RKO (cell line): ENCODE data around the gene ZNF687.

ENCODE experiments used
- DNase-seq: peaks from one replicate; pipeline ENCODE4 v3.0.0-alpha.2; 2016; ENCODE audit warnings: low spot score

Gene ZNF687

DNA sequence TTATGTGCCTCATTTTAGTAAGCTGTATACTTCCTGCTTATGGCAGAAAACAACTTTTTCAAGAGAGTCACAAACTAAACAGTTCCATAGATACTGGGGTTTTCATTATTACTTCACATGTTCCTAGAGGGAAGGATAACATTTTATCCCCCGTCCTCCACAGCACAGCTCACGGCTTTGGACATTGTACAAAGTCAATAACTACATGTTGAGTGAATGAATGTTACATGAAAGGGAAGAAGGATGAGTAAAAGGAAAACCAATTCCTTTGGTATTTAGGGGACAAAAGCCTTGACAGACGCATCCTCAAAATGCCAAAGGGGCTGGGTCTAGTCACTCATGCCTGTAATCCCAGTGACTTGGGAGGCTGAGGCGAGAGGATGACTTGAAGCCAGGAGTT is 30.3 kb downstream of the ZNF687 start:
- no peak for DNase-seq

DNA sequence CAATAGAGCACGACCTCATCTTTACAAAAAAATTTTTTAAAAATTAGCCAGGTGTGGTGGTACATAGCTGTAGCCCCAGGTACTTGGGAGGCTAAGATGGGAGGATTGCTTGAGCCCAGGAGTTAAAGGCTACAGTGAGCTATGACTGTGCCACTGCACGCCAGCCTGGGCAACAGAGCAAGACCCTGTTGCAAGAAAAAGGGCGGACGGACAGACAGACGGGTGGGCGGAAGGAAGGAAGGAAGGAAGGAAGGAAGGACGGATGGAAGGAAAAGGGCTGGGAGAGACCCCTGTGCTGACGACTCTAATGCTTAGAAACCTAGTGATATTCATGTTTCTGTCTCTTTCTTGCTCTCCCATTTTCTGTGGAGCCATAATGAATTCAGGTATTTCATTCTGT is 30.7 kb downstream of the ZNF687 start:
- DNase-seq, result no peak

DNA sequence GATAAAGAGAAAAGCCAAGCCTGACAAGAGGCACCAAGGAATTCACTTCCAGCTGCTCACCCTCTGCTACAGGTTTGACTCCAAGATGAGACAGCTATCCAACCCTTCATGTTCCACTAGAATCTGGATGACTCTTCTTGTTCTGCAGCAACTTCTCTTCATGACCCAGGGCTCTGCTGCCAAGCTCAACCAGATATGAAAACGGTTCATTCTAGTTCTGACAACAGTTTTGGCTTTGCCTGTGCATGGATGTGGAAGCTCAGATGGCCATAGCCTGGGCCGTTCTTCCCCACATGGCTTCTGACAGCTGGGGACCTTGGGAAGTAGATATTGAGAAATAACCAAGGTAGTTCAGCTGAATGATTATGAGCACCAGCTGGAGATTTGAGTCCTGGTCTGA is 31.4 kb downstream of the ZNF687 start:
- no peak for DNase-seq

DNA sequence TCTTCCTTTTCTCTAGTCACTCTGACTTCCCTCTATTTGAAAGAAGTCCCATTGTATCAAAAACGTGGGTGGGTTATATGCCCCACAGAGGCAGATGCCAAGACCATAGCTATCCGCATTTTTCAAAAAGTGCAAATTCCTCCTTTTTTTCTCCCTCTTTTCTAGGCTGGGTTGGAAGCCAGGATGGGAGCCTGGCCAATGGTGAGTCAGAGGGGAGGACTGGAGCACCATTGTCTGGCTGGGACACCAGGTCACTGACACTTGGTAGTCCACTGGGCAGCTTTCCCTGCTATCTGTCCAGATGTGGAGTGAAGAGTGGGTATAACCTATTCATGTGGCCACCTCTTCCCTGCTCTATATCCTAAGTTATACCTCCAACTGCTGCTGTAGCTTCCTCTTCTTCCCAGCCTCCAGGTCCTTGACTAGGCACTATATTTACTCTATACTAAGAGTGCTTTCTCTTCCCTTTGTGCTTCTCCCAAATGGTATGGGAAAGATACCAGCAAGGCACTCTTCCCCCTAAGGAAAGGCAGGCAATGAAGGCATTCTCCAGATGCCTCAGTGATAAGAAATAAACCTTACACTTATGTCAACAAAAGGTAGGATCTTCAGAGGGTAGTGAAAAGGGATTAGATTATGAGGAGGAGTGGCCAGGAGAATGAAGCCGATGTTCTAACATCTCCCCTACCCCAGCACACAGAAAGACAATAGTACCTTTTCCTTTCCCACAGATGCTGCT is 32.2 kb downstream of the ZNF687 start:
- no peak for DNase-seq

DNA sequence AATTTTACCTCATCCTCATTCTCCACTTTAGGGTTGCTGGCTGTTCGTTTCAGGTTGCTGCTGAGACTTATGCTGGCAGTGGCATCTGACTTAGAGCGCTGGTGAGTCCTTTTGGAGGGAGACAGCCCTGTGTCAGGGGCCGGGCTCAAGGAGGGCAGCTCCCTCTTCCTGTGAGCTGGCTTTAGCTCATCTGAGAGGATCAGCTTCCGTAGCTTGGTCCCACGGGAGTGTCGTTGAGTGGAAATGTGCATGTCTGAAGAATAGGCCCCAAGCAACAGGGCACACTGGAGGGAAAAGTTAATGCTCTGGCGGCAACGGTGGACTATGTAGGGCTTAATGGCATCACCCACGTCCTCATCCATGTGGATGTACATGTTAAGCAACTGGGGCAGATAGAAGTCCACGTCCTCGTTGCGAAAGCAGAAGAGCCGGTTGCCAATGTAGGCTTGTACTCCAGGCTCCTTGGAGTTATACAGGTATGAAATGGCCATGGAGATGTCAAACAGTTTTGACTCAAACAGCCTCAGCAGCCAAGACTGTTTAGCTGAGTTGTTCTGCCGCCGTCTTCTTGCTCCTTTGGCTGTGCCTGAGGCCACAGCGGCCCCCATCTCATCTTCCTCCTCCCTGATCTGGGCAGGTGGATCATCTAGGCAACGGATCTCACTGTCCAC is 33.6 kb downstream of the ZNF687 start:
- DNase-seq, result no peak

DNA sequence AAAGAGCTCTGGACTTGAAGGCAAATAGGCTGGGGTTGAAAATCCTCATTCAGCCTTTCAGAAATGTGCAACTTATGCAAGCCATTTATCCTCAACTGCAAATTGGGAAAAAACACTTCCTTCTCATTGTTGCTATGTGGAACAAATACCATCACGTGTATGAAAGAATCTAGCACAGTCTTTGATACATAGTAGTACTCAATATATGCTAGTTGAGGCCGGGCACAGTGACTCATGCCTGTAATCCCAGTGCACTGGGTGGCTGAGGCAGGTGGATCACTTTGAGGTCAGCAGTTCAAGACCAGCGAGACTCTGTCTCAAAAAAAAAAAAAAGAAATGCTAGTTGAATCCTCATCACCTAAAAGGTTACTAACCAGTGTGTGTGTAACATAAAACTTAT is 36.9 kb downstream of the ZNF687 start:
- DNase-seq, result no peak

DNA sequence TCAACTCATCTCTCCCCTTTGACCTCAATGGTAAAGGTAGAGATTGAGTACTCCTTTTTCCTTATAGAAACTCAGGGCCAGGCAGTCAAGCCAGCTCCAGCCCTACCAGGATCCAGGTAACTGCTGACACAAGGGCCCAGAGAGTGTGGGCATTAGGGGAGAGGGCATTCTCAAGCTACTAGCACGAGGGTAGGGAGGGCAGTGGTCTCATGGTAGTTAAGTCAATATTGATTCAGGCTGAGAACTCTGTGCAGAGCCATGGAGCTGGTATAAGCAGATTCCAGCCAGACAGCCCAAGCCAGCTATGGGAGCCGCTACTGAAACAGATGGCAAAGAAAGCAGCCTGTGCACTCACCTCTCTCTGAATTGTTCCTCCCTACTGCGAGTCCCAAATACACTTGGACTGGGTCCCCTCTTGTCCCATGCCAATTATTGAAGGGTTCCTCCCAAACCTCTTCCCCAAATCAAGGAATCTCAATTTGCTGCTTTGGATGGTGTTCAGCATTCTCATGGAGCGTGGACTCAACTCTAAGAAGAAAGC is 42.4 kb downstream of the ZNF687 start:
- DNase-seq, result no peak

DNA sequence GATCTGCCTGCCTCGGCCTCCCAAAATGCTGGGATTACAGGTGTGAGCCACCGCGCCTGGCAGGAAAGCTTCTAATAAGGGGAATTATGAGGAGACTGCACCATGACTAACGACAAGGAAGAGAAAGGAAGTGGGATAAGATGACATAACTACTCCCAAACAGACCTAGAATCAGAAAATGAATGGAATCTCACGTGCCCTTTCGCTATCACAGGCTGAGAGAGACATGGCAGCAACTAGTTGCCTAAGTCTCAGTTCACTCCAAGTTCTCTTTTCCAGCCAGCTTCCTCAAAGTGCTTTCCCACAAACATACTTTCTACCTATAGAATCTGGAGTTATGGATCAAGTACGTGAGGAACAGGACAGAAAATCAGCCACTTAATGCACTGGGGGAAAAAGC is 43.1 kb downstream of the ZNF687 start:
- DNase-seq, result no peak

DNA sequence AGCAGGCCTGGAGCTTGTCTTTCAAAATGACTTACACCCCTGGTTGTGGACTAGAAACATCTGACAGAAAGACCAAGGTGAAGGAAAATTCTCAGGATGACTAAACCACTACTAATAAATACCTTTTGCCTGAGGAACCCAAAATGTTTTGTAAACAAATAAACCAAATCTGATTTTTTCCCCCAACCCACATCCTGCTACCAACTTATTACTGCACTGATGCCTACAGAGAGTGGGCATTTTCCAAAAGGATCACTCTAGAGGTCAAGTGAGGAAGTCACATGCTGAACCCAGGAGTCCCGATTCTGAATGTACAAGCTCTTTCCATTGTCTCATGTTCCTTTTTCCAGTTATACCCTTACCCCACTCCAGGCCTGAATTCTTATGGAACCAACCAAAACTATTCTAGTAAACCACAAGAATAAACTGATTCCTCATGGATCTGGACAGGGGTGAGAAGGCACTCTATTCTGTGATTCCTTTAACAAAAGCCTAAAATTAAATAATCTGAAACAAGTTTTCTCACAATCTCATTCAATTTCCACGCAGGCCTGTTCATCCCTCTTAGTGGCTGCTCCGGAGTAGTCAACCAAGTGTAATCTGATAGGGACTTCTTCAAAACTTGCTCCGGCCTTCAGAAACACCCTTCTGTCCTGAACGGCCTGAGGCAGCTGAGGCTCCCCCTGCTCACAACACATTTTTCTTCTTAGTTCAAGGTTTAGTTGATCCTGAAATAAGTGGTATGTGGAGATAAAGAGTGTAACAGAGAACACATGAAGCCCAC is 43.7 kb downstream of the ZNF687 start:
- peak; percentile 61 for DNase-seq

DNA sequence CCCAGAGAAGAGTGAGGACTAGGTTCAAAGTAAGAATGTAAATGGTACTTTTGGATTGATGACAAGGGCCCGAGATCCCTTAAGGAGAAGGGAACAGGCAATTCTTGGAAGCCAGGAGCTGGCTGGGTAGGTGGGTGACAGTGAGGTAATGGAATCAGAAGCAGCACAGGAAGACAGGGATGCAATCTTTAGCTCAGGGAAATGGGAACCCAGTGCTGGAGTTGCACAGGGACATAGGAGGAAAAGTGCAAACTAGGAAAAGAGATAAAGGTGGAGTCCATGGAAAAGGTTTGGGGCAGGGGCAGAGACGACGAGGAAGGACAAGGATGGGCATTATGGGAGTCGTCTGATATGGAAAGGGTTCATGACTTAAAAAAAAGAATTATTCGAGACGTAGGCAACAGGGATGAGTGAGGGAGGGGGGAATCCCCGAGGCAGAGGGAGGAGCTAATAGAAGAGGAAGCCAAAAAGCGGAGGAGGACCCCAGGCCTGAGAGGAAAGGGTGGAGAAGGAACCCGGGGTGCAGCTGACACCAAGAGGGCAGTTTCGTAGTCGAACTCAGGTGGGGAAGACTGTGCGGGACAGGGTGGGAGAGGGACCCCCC is 44.6 kb downstream of the ZNF687 start:
- peak; percentile 66 for DNase-seq

DNA sequence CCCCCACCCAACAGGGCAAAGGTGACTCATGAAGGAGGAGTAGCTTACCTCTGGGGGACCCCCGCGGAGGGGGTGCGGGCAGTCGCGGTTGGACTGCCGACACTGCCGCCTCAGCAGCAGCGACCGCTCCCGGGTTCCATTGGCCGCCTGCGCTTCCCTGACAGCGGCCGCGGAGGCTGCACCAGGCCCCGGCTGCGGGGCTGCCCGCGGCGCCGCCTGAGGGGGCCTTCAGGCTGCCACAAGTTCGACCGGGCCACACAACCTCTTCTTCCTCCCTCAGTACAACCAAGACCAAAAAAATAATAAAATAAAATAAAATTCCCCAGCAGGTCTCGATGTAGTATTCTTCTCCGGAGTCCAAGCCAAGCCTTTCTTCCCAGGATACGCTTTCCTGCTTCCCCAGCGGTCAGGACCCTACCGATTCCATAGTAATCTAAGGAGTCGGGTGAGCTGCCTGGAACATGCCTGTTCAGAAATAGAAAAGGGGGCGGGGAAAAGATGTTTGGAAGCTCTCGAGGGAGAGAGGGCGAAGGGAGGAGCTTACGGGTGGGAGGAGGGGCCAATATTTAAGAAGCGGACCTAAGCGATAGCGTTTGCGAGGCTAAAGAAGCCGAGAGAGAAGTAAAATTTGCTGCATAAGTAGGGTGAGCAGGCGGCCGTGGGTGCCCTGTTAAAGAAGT is 45.3 kb downstream of the ZNF687 start, which contains the start of gene PI4KB:
TSS of gene PI4KB (minus strand) at position 194 of the 680 bp plus-strand sequence. CDS start 10,935 bp downstream, outside the sequence.
- DNase-seq, result peak; percentile 98

DNA sequence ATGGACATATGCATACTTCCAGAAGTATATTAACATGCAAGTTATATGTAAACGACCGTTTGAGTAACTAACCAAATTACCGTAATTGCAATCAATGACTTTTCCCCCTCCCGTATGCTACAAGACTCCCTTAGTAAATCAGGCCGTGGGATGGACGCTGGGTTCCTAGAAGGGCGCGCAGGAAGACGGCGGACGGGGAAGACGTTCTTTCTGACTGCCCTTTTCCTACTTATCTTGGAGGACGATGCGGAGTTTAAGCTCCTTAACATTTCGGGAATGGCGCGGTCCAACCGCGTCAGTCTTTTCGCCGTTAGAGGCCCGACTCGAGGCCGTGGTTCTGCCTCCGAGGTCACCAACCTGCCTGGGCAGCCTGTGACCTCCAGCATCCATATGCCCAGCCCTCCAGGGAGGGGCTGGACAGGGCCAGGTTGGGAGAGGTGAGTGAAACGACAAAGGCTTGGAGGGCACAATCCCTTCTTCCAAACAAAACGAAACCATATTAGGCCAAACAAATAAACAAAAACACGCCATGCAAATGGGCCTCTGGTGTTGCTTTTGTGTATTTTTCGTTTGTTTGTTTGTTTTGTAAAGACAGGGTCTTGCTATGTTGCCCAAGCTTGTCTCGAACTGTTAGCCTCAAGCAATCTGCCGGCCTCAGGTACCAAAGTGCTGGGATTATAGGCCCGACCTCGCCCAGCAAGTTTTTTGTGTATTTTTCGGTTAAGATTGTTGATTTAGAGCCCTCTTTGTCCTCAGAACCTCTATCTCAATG is 46.0 kb downstream of the ZNF687 start:
- no peak for DNase-seq

DNA sequence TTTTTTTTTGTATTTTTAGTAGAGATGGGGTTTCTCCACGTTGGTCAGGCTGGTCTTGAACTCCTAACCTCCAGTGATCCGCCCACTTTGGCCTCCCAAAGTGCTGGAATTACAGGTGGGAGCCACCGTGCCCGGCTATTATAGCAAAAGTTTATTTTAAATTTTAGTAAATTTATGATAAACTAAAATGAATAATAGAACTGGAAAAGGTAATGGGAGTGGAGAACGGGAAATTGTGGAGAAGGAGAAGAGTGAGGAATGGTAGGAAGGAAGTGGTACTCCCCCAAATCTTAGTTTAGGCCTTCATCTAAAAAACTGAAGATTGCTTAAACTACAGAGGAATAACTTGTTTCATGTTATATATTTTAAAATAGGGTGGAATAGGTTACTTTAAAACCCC is 52.7 kb downstream of the ZNF687 start:
- no peak for DNase-seq

DNA sequence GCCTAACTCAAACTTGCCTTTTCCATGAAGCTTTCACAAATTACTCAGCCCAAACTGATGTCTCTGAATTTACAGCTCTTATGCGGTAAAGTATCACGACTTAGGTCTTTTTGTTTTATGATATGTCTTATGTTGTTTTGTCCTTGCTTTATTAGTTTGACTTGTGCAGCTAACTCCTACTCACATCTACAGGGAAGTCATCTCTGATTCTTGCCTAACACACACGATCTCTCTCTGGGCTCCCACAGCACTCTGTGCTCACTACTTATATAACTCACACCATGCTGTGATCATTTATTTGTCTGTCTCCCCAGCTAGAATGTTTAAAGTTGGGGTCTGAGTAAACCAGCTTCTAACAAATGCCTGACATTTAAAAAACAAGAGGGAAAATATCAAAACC is 54.5 kb downstream of the ZNF687 start:
- no peak for DNase-seq

DNA sequence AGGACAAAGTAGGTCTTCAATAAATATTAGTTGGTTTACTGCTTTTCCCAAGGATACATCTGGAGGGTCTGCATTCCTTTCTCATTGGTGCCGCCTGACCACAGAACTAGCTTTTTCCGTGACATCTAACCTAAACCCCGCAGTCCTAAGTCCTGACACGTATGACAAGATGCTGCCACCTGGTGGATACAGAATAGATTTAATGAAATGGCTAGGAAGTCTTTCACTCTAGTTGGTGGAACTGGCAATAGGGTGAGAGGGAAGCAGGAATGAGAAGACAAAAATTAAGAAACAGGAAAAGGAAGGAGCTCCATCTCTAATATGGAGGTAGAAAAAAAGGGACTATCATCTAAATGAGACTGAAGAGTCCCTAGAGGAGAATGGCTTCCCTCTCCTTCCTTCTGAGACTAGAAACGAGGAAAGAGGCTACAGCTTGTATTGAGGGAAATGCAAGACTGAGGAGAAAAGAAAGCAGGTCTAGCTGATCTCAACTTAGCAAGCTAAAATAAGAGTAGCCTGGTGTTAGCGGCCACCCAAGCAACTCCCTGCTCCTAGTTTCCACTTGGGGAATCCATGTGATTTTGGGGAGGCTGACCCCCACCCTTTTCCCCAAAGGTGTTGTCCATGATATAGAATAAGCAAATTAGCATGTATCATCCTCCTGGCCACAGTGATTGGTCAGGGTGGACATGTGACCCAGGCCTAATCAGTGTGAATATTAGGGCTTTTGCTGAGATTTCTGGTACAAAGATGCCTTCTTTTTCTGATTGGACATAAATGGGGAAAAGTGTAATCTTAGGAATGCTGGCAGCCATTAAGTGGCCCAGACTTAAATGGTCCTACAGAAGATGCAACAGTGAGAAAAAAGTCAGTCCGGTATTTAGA is 59.0 kb downstream of the ZNF687 start:
- DNase-seq, result peak; percentile 93
